ENCODE results near the gene MAOB. TPM values are rescaled to one million over a fixed set of nuclear protein-coding genes. Genes with fewer than 3 reads are reported as not detected.

Gene MAOB
- total RNA-seq, 1 donor from 2014 or later, result under 0.01 TPM

- no peak for DNase-seq (ENCODE audit: low read depth)
- Histone ChIP-seq H3K4me3 (ENCODE audit: low read depth, low read length) (no peak overlapping the region), H3K36me3 (ENCODE audit: control insufficient read depth, insufficient read depth, low read length) (no peaks in the 10 kb centered on the region), H3K27me3 (ENCODE audit: control insufficient read depth, insufficient read depth, low read length) (no peaks in the 10 kb centered on the region)
- TF ChIP-seq CTCF (IDR thresholded peaks at IDR 0.05; ENCODE audit: insufficient read depth, low read length, severe bottlenecking), result no peak
- no peak for FAIRE-seq
Observed at GRCh38 chrX:43815209-43815608, 67.0 kb downstream of the MAOB start.

GRCh38 chrX:43813898-43814297 lies 68.4 kb downstream of the MAOB start:
- DNase-seq (ENCODE audit: low read depth) (no peak), FAIRE-seq (no peak)
- peak; percentile 37 for TF ChIP-seq CTCF (IDR thresholded peaks at IDR 0.05; ENCODE audit: insufficient read depth, low read length, severe bottlenecking)
- Histone ChIP-seq H3K4me3 (ENCODE audit: low read depth, low read length) (no peak overlapping the region), H3K27me3 (ENCODE audit: control insufficient read depth, insufficient read depth, low read length) (no peaks in the 10 kb centered on the region), H3K36me3 (ENCODE audit: control insufficient read depth, insufficient read depth, low read length) (no peaks in the 10 kb centered on the region)

- DNase-seq (ENCODE audit: low read depth) (no peak), FAIRE-seq (no peak)
- no peak for TF ChIP-seq CTCF (IDR thresholded peaks at IDR 0.05; ENCODE audit: insufficient read depth, low read length, severe bottlenecking)
- Histone ChIP-seq H3K27me3 (ENCODE audit: control insufficient read depth, insufficient read depth, low read length) (no peaks in the 10 kb centered on the region), H3K4me3 (ENCODE audit: low read depth, low read length) (no peak overlapping the region), H3K36me3 (ENCODE audit: control insufficient read depth, insufficient read depth, low read length) (no peaks in the 10 kb centered on the region)
Observed at GRCh38 chrX:43813319-43813718, 68.9 kb downstream of the MAOB start.

- Histone ChIP-seq H3K27me3 (ENCODE audit: control insufficient read depth, insufficient read depth, low read length) (no peaks in the 10 kb centered on the region), H3K4me3 (ENCODE audit: low read depth, low read length) (no peak overlapping the region), H3K36me3 (ENCODE audit: control insufficient read depth, insufficient read depth, low read length) (no peaks in the 10 kb centered on the region)
- no peak for TF ChIP-seq CTCF (IDR thresholded peaks at IDR 0.05; ENCODE audit: insufficient read depth, low read length, severe bottlenecking)
- no peak for FAIRE-seq
- no peak for DNase-seq (ENCODE audit: low read depth)
Observed at GRCh38 chrX:43809463-43809862, 72.8 kb downstream of the MAOB start.

GRCh38 chrX:43808231-43808630 lies 74.0 kb downstream of the MAOB start:
- H3K36me3 ChIP-seq (ENCODE audit: control insufficient read depth, insufficient read depth, low read length), result no peaks in the 10 kb centered on the region
- H3K27me3 ChIP-seq (ENCODE audit: control insufficient read depth, insufficient read depth, low read length), result no peaks in the 10 kb centered on the region
- FAIRE-seq, result no peak
- H3K4me3 ChIP-seq (ENCODE audit: low read depth, low read length), result no peak overlapping the region
- DNase-seq (ENCODE audit: low read depth), result no peak
- no peak for TF ChIP-seq CTCF (IDR thresholded peaks at IDR 0.05; ENCODE audit: insufficient read depth, low read length, severe bottlenecking)

- no peak for TF ChIP-seq CTCF (IDR thresholded peaks at IDR 0.05; ENCODE audit: insufficient read depth, low read length, severe bottlenecking)
- Histone ChIP-seq H3K27me3 (ENCODE audit: control insufficient read depth, insufficient read depth, low read length) (no peaks in the 10 kb centered on the region), H3K36me3 (ENCODE audit: control insufficient read depth, insufficient read depth, low read length) (no peaks in the 10 kb centered on the region), H3K4me3 (ENCODE audit: low read depth, low read length) (no peak overlapping the region)
- FAIRE-seq, result no peak
- DNase-seq (ENCODE audit: low read depth), result peak; percentile 29
Observed at GRCh38 chrX:43805579-43805978, 76.7 kb downstream of the MAOB start.
